Neural progenitor cell (in vitro differentiated cells): Measurements from ENCODE around the gene SLC43A1.

Experiments
- EZH2 ChIP-seq: fragments of 200-600 bp; sonication (generic); IDR thresholded peaks from 2 replicates; pipeline ENCODE4 v1.6.1; 2017; ENCODE audit warnings: antibody characterized with exemption, mild to moderate bottlenecking, moderate library complexity
- EZH2phosphoT487 ChIP-seq: fragments of 200-600 bp; sonication (generic); IDR thresholded peaks from 2 replicates; pipeline ENCODE4 v1.6.1; 2017; ENCODE audit warnings: antibody characterized with exemption
- TF ChIP-seq, protein P1 (sequence below): fragments of 200-600 bp; sonication (generic); IDR thresholded peaks from 2 replicates; pipeline ENCODE4 v1.5.1; 2017; ENCODE audit warnings: antibody characterized with exemption, mild to moderate bottlenecking

DNA sequence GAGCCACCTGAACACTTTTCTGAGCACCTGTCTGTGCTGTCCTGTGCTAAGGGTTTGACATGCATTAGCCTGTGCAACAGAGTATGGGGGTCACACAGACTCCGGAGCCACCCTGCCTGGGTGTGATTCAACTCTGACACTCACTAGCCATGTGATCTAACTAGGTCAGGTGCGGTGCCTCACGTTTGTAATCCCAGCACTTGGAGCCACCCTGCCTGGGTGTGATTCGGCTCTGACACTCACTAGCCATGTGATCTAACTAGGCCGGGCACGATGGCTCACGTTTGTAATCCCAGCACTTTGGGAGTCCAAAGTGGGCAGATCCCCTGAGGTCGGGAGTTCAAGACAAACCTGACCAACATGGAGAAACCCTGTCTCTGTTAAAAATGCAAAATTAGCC lies 40.5 kb upstream of the SLC43A1 start:
- TF ChIP-seq, protein P1, sequence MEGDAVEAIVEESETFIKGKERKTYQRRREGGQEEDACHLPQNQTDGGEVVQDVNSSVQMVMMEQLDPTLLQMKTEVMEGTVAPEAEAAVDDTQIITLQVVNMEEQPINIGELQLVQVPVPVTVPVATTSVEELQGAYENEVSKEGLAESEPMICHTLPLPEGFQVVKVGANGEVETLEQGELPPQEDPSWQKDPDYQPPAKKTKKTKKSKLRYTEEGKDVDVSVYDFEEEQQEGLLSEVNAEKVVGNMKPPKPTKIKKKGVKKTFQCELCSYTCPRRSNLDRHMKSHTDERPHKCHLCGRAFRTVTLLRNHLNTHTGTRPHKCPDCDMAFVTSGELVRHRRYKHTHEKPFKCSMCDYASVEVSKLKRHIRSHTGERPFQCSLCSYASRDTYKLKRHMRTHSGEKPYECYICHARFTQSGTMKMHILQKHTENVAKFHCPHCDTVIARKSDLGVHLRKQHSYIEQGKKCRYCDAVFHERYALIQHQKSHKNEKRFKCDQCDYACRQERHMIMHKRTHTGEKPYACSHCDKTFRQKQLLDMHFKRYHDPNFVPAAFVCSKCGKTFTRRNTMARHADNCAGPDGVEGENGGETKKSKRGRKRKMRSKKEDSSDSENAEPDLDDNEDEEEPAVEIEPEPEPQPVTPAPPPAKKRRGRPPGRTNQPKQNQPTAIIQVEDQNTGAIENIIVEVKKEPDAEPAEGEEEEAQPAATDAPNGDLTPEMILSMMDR = no peak
- TF ChIP-seq EZH2phosphoT487 (no peak), EZH2 (no peak)
